Measurements from ENCODE around the gene SFXN2.
"Not testable (repeated sequence)": the region's sequence is repeated elsewhere in the genome, so short reads cannot be mapped to it uniquely, and the experiment has no call there.

SFXN2 gene

GRCh38 chr10:102721954-102722353 is 7.5 kb downstream of the SFXN2 start:
- DNase-seq: no peak

- no peak for DNase-seq
These were observed 9.6 kb downstream of the SFXN2 start for GRCh38 chr10:102723989-102724388.

GRCh38 chr10:102726274-102726673 is 11.8 kb downstream of the SFXN2 start:
- no peak for DNase-seq

DNA sequence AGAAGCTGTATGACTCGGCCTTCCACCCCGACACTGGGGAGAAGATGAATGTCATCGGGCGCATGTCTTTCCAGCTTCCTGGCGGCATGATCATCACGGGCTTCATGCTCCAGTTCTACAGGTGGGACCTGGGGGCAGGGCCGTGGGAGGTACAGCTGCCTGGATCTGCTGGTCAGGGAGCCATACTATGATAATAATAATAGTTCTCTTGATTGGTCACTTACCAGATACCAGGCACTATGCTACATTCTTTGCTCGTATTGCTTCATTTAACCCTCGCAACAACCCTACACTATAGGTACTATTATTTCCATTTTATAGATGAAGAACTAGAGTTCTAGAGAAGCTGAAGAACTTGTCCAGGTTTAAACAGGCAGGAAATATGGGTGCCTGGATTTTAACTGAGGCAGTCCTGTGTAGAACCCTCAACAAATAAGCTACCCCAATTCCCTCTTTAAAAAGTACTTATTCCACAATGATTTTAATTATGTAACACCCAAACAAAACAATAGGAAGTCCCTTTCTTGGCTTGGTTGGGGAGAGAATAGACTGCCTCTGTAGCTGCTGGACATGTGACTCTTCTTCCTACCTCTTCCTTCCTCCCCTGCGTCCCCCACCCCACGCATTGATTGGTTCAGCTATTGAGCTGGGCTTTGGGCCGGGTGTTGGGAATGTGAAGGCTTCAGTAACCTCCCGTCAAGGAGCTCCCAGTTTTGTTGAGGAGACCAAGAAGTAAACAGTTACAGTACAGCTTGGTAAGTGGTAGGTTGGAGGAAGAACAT is 12.8 kb downstream of the SFXN2 start:
- DNase-seq: no peak

DNA sequence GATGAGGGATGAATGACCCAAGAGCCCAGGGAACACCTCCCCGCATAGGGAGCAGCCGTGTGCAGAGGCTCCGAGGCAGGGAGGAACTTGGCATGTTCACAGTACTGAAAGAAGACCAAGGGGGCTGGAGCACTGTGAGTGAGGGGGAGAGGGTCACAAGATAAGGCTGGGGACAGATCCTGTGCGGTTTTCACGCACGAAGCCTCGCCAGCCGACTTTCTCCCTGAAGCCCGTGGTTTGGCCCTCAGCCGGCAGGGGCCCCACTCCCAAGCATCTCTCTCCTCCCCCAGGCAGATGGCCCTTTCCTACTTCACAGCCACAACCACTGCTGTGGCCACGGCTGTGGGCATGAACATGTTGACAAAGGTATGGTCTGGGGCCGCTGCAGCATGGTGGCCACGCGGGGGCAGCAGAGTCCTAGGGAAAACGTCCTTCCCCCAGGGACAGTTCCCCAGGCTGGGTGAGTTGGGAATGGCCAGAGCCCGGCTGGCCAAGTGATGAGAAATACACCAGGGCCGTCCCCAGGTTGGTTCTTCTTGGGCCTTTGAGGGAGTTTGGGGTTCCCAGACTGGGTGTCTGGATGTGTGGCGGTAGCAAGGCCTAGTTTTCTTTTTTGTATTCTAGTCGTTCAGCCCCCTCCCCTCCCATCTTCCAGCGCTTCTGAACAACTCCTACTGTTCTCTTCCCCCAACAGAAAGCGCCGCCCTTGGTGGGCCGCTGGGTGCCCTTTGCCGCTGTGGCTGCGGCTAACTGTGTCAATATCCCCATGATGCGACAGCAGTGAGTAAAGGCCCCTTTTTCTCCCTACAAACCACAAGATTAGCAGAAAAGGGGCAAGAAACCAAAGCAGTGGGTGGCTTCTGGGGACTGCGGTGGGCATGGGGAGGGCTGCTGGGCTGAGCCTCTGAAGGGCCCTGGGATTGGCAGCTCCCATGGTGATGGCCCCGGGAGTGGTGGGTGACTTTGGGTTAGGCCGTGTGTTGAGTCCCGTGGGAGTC is 14.9 kb downstream of the SFXN2 start:
- peak; percentile 22 for DNase-seq

DNA sequence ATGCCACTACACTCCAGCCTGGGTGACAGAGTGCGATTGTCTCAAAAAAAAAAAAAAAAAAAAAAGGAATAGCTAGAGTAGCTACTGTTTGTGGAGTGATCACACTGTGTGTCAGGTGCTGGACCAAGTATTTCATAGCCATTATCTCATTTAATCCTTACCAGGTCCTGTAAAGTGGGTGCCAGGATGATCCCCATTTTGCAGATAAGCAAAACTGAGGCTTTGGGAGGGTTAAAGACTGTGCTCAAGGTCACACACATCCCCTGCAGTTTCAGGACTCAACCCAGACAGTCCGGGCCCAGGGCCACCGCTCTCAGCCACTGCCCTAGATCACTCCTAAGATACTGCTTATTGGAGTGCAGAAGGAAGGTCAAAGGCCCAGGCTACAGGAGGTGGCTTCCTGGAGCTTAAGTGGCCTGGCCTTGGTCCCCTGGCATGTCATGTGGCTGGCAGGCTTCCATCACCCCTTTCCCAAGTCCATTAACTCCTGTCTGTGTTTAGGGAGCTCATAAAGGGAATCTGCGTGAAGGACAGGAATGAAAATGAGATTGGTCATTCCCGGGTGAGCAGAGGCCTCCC is 16.9 kb downstream of the SFXN2 start:
- DNase-seq: no peak

DNA sequence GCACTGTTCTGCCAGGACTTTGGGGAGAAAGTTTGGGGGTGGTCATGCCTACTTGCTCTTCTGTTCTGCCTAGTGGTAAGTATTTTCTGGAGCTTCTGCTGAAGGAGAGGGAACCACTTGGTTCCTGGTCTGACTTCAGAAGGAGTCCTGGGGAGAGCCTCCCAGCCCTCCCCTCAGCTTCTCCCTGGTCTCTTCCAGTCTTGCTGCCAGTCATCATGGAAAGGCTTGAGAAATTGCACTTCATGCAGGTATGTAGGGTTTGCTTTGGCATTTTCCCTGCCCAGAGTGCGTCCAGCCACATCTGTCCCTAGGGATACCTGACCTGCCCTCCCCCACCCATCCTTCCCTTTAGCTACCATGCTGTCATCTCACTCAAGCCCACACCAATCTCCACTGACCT is 18.2 kb downstream of the SFXN2 start:
- no peak for DNase-seq

GRCh38 chr10:102735065-102735562 is 20.7 kb downstream of the SFXN2 start:
- DNase-seq: no peak

DNA sequence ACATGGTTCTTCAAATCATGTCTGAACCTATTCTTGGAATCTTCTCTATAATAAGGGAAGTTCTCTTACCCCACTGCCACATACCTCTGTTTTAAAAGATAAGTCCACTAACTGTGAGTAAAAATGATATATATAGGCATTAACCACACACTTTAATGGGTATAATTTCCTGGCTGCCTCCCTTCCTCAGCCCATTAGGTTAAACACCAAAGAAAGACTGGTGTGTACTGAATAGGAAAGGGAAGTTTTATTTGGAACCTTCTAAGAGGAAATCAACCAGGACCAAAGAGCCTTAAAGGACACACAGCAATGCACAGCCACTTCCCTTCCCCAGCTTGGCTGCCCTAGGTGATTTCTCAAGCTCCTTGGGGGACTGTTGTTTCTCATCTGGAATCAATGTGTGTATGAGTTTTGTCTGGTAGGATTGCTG is 24.3 kb downstream of the SFXN2 start:
- no peak for DNase-seq

- DNase-seq: no peak
These were observed 25.8 kb downstream of the SFXN2 start for GRCh38 chr10:102740229-102740628.

DNA sequence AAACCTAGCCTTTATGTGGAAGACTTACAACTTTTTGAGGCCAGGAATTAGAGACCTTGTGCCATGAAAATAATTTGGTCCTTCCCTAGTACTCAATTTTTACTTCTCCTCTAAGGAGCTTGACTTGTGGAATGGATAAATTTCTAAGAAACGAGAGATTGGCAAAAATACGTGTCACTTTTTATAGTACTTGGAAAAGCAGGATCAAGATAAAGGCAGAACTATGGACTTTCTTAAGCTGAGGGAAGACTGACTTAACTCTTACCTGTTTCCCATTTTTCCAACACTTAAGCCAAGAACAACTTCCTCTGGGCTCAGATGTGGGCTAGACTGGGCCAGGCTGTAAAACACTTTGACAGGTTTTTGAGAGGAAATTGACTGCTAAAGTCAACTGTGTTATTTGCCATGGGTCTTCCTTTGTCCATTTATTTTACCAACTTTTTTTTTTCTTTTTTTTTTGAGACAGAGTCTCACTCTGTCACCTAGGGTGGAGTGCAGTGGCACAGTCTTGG is 27.3 kb downstream of the SFXN2 start:
- DNase-seq: no peak

DNA sequence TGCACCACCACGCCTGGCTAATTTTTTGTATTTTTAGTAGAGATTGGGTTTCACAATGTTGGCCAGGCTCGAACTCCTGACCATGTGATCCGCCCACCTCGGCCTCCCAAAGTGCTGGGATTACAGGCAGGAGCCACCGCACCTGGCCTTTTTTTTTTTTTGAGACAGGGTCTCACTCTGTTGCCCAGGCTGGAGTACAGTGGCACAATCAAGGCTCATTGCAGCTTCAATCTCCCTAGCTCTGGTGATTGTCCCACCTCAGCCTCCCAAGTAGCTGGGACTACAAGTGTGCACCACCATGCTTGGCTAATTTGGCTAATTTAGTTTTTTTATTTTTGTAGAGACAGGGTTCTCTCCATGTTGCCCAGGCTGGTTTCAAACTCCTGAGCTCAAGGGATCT is 27.9 kb downstream of the SFXN2 start:
- not testable (repeated sequence) for DNase-seq

DNA sequence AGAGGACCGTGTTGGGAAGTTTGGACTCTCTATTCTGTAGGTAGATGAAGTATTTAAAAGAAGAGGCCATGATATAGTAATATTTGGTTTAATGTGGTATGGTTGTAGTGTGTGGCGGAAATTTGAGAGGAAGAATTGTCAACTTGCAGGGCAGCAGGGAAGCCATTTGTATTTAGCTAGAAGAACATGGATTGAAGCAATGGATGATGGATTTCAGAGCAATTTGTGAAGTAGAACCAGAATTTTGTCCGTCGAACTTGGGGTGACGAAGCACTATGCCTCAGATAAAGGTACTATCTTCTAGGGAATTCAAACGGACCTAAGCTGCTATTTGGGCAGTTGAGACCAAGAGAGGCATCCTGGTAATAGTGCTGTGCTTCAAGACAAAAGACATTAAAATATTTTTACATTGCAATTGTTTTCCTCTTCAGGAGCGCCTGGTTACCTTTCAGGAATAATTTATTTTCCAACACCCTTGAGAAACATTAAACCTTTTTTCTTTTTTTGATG is 28.7 kb downstream of the SFXN2 start:
- no peak for DNase-seq

- peak; percentile 97 for DNase-seq
These were observed 29.3 kb downstream of the SFXN2 start, which contains the start of gene WBP1L for GRCh38 chr10:102743588-102744373. Gene WBP1L (plus strand): TSS chr10:102743948. CDS start chr10:102744054, 106 bp downstream.

- DNase-seq: no peak
These were observed 30.1 kb downstream of the SFXN2 start for GRCh38 chr10:102744374-102745051.

DNA sequence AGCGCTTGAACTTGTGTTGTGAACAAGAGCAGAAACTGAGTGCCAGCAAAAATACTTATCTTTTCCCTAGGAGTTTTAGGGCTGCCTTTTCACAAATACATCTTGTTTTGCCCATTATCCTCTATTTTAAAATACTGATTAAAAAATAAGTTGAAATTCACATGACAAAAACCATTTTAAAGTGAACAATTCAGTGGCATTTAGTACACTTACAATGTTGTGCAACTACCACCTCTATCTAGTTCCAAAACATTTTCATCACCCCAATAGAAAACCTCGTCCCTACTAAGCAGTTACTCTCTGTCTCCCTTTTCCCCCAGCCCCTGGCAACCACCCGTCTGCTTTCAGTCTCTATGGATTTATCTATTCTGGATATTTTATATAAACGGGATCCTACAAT is 30.7 kb downstream of the SFXN2 start:
- DNase-seq: no peak

- DNase-seq: no peak
These were observed 38.0 kb downstream of the SFXN2 start for GRCh38 chr10:102752266-102752930.

GRCh38 chr10:102752934-102753664 is 38.7 kb downstream of the SFXN2 start:
- no peak for DNase-seq

- DNase-seq: no peak
These were observed 39.3 kb downstream of the SFXN2 start for GRCh38 chr10:102753718-102754117.

DNA sequence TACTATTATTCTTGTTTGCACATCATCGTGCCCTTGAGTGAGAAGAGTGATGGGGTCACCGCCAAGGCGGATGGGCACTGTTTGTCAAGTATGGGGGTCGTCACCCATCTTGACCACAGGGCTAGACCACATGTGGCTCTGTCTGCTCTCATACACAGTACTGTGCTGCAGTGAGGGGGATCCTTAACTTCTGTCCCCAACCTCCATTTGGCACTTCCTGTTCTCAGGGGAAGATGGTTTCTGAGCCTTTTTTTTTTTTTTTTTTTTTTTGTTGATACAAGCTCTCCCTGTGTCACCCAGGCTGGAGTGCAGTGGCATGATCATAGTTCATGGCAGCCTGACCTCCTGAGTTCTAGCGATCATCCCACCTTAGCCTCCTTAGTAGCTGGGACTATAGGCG is 42.9 kb downstream of the SFXN2 start:
- DNase-seq: no peak
